Renal cortical epithelial cell (primary cell): Measurements from ENCODE around the gene C17orf50. TPM values are rescaled to one million over a fixed set of nuclear protein-coding genes. Genes with fewer than 3 reads are reported as not detected.

ENCODE experiments used
- total RNA-seq: library from RNA; depleted of rRNA; stranded (reverse); fragments of >200 nt; gene quantifications from 2 replicates; pipeline ENCODE4 v1.2.3, GENCODE V29; 2014

The C17orf50 gene
- total RNA-seq, 1 donor from 2014 or later, result not detected

Other genes starting within 250 kb of the C17orf50 start
- 0.05 TPM in 1 of 2 replicates, not detected in the other for gene SLFN12L, start 223.2 kb upstream of the C17orf50 start, total RNA-seq
- not detected in 2 replicates for gene SLFN14, start 200.1 kb upstream of the C17orf50 start, total RNA-seq
- 3.0 and 5.6 TPM in 2 replicates for gene PEX12, start 182.3 kb upstream of the C17orf50 start, total RNA-seq
- 134 and 233 TPM in 2 replicates for gene AP2B1, start 173.6 kb upstream of the C17orf50 start, total RNA-seq
- gene RASL10B, start 29.2 kb upstream of the C17orf50 start, total RNA-seq, result under 0.01 and 1.8 TPM in 2 replicates
- 0.05 TPM in 1 of 2 replicates, not detected in the other for gene GAS2L2, start 7.6 kb upstream of the C17orf50 start, total RNA-seq
- gene MMP28, start 34.8 kb downstream of the C17orf50 start, total RNA-seq, result 0.52 and 1.8 TPM in 2 replicates
- gene TAF15, start 48.6 kb downstream of the C17orf50 start, total RNA-seq, result 36.8 and 142 TPM in 2 replicates
- gene HEATR9, start 108.0 kb downstream of the C17orf50 start, total RNA-seq, result not detected in 2 replicates
- gene CCL5, start 119.5 kb downstream of the C17orf50 start, total RNA-seq, result not detected in 2 replicates
- gene RDM1, start 169.9 kb downstream of the C17orf50 start, total RNA-seq, result 0.20 and 1.6 TPM in 2 replicates
- gene LYZL6, start 182.8 kb downstream of the C17orf50 start, total RNA-seq, result not detected in 2 replicates
- not detected in 2 replicates for gene CCL16, start 220.6 kb downstream of the C17orf50 start, total RNA-seq
- gene CCL14, start 225.8 kb downstream of the C17orf50 start, total RNA-seq, result not detected in 2 replicates
- not detected in 2 replicates for gene CCL15, start 240.7 kb downstream of the C17orf50 start, total RNA-seq